Inflammatory macrophage treated with lipopolysaccharide for 1 hour (primary cell): ENCODE measurements around the gene PRR3.

Experiments used
- DNase-seq, 2 donors: peaks; one replicate each; pipeline ENCODE4 v3.0.0-alpha.2; 2020 to 2022

Gene PRR3

DNA sequence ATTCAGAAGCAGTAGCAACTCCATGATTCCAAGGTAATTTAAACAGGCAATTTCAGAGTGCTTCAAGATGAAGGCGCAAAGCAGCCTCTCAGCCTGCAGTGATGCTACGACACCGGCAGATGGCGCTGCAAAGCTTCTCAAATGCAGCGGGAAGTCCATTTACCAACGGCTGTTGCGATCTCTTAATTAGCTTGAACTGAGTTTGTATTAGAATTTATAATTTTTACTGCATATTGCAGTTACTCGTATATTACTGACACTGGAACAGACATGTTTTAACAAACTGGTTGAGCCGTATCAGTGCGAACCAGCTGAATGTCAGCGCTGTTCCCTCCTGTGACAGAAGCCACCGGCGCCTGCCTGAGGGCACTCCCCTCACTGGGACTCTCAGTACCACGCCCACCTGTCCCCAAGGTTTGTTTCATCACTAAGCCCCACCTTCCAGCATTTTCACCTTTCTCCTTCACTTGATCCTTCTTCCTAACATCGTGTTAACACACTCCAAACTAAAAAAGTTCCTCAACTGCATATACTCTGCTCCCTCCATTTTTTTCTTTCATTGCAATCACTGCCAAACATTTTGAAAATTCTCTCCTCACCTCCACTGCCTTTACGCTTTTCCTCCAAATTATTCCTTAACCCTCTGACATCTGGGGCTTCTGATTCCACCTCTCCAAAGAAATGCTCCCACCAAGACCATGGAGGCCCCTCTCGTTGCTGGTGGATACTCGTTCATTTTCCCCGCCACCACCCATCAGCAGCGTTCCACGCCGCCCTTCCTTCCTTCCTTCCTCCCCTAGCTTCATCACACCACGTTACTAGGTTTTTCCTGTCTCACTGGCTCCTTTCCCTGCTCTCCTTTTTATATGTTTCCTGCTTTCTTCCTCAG is 15.3 kb upstream of the PRR3 start:
- peak; percentile 69 to 94 for DNase-seq

DNA sequence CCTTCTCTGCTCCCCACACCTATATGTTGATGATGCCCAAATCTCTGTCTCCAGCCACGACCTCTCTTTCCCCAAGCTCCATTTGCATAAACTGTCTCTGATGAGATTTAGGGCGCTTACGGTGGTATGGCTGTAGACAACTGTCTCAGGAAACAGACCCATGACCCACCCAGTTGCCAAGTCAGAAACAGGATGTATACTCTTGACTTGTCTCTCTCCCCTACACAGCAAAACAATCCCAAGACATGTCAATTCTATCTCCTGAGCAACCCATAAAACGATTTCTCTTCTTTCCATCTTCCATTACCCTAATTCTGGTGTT is 14.7 kb upstream of the PRR3 start:
- DNase-seq, result no peak

DNA sequence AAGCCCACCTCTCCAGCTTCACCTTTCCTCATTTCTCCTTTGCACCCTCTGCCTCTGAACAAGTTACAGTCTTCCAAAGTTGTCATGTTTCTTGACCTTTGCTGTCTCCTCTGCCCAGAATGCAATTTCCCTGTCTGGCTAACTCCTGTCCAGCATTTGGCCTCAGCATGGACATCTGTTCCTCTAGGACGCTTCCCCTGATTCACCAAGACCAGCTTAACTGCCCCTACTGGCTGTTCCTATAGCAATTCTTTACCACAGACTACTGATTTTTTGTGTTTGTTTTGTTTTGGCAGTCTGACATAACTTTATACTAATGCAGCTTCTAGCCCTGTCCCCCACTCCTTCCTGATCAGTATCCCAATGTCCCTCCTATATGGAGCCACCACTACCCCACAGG is 14.2 kb upstream of the PRR3 start:
- no peak for DNase-seq

DNA sequence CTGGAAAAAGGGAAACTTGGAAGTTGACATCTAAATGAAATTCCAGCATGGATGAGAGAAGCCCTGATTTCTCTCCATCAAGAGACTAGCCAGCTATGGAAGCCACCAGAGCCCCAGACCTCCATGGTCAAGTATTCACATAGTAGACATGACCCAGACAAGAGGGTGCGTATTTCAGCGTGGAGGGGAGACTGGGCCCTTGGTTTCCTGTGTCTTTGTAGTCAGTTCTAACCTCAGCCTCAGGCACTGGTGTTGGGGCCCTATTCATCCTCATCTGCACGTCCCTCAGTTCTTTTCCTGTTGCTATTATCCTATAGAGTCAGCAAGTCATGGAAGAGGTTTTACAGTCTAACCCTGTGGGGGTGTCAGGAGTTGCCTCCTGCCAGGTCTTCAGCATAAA is 13.3 kb upstream of the PRR3 start:
- DNase-seq, result no peak

DNA sequence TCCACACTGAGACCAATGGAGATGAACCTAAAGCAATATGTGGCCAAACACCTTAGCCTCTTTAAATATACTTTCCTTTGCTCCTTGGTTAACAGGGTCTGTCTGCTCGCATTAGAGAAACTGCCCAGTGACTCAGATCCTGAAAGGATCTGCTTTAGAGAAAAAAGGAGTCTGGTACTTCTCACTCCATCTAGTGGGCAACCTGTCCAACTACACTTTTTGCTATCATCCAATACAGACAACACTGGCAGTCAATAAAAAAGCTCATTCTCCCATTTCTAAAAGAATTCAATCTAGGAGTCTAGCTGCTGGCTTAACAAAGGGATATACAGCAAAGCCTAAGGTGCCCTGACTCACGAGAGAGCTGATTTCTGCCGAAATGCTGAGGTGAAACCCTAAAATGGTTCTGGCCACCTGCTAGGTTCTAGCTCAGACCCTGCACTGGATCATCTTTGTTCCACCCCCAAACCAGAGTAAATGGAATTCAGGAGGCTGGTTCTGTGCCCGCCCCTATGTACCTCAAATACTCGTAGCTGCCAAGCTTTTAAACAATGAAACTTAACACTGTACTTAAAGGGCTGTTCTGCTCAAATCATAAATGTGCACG is 12.3 kb upstream of the PRR3 start:
- DNase-seq, result peak; percentile 54 to 73

DNA sequence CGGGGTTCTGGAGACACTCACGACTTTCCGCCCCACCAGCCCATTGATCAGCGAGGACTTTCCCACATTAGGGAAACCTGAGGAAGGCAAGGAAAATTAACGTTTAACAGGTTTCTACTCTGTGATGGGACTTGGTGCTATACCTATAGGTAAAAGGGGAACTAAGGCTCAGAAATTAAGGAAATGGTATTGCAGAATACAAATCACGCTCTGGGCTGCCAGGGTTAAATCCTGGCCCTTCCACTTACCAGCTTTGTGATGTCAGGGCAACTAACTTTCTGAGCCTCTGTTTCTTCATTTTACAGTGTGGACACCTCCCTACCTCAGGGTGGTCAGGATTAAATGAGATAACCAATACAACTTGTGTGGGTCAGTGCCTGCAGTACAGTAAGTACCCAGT is 9.6 kb upstream of the PRR3 start:
- no peak for DNase-seq

DNA sequence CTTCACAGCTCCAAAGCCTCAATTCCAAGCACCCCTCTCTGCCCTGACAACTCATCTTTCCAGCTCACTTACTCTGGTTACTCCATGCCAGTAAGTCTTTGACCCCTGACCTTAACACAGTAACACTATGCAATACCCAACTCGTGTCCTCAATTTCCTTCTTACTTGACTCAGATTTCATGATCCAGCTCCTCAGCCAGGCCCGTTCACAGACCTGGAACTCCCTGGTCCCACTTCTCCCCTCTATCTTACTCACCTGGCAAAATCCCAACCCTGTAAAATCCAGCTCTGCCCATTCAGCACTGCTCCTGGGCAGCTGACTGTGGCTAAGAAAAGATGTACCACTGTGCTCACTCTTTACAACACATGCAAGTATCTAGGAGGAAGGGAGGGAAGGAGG is 8.7 kb upstream of the PRR3 start:
- no peak for DNase-seq

DNA sequence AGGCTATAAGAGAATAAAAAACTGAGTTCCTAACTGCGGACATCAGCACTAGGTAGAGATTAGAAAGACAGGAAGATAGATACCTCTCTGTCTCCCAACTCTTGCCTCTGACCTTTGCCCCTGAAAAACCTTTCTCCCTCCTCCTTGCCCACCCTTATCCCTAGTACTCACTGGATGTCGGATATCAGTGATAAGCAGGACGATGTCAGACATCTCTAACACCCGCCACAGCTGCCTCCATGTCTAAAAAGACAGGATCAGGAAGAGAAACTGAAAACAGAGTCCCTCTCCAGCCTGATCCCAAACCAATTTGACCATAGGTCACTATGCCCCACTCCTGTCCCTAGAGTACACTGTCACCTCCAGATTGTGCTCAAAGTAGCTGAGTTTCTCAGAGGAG is 2.7 kb upstream of the PRR3 start:
- no peak for DNase-seq

DNA sequence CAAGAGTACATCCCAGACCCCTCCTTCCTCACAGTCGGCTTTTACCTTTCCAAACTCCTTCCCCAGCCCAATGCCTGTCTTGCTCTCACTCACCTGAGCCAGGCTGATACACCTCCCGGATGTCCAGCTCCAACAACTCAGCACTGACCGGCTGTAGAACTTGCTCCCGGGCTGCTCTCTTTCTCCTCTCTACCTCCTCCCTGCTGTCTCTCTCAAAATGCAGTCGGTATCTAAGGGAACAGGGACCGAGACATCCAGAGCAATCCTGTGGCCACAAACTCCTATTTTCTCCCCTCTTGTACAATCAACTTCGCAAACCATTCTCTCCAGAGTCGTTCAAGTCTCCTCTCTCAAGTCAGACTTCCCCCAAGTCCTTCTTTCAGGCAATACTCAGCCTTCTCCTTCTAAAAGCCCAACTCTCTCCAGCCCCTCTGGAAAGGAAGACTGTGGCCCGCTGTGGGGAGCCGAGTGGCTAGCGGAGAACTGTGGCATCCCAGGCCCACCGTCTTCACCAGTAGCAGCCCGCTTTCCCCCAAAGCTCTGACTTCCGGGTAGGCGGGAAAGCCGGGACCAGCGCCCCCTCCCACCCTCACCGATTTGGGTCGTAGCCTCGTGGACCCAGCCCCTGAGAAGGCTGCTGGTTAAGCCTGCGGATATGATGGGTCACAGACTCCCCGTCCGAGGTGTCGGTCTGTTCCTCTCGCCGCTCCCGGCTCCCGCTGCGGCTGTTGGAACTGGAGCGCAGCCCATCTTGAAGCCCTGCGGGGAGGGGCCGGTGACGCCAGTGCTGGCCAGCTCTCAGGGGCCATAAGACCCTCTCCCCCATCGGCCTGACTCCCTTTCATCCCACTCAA is 1.9 kb upstream of the PRR3 start:
- DNase-seq, result no peak

DNA sequence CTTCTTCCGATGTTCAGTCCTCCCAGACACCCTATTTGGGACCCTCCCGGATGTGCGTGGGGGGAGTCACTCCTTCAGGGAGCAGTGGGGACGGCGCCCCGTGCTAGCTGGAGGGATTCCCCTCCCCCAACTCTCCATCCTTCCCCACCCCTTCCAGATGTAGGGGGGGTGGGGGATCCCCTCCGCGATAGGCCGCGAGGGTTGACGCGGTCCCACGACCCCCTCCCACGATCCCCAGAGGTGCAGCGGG is 1.4 kb upstream of the PRR3 start:
- DNase-seq, result no peak

DNA sequence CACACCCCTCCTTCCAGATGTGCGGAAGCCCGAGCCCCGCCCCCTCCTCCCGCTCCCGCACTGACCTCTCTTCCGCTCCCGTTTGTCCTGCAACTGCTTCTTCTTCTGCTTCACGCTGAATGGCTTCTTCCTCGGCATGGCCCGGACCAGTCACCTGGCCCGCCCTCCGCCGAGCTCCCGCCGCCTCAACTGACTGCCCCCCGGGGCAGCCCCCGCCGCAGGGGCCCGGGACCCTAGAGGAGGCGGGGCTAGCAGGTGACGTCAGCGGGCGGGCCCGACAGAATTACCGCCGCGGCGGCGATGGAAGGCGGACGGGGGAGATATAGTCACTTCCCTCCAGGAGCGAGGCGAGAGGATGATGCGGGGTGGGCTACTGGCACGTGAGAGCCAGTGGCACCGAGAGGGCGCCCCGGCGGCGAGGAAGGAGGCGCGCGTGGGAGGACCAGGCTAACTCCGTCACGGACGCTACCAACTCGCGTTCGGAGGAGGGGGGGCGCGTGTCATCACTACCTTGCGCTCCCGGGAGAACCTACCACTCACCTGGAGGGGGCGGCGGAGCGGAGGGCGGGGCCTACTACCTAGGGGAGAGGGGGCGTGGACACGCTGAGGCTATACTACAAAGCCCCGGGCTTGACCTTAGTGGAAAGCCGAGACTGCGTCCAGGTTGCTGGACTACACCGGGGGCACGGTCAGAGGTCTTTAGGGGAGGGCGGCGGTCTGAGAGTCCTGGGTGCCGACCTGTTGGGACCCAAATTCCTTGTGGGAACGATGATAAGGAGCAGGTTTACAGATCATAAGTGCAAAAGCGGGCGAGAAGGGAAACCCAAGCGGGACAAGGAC is 809 bp upstream of the PRR3 start, which contains the start of gene GNL1:
Gene GNL1, minus strand, starts transcription at position 424 of the 840 bp plus-strand sequence. Its CDS starts 286 bp downstream, at position 138.
- DNase-seq, result peak; percentile 77 to 94

DNA sequence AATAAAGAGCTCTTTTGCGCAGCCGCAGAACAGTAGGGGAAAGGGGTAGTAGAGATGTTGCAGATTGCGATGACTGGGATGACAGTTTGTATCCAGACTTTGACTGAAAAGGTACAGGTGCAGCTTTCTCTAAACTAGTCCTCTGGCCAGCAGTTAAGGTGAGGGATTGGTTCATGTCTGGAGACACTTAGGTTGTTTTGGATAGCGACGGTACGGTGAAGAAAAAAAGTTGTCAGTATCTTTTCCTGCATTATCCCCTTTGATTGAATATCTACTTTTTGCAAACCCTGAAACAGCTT is 537 bp downstream of the PRR3 start:
- peak in 1 of 2 donors; percentile 60 for DNase-seq

DNA sequence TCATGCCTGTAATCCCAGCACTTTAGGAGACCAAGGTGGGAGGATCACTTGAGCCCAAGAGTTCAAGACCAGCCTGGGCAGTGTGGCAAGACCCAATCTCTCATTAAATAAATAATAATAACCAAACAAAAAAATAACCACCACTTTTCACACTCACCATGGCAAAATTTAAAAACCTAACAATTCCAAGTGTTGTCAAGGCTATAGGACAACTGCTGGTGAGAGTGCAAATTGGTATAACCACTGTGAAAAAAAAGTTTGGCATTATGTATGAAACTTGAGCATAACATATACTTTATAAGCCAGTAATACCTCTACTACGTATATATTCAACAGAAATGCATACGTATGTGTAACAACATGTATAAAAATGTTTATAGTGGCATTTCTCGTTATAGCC is 3.8 kb downstream of the PRR3 start:
- no peak for DNase-seq

DNA sequence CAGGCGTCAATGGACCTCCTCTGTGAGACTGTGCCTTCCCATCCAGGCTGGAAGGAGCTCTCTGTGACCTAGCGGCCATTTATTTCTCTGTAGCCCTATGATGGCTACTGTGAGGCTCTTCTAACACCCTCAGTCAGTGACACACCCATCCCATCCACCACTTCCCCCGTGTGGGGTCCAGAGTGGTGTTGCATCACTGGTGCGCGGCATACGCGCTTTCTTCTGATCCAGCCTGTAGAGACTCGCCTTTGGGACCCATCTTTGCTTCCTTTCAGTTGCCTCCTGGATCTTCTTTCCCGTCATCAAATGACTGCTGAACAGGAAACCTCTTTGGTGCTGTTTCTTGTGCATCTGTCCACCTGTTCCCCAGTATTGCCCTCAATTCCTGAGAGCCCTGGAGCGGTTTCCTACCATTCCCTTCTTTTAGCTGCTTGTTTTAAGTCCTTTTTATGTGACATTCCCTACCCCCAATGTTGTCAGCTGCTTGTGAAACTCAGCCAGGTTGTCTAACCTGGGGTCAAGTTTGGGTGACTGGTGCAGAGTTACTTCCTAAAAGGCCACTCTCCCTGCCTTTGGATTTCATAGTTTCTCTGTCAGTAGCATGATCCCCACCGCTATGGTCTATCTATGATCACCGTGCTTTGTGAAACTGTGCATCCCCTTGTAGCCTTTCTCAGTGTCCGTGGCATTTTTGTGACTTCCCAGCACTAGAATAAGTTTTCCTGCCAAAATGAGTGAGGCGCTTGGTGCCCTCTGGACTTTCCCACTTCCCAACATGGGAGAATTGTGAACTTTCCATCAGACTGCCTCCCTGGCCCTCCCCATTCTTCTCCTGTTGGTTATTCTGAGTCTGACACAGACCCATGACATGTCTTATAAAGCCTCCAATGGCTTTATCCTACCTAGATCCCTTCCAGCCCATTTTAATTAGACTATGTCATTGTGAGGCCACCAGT is 5.7 kb downstream of the PRR3 start:
- no peak for DNase-seq

DNA sequence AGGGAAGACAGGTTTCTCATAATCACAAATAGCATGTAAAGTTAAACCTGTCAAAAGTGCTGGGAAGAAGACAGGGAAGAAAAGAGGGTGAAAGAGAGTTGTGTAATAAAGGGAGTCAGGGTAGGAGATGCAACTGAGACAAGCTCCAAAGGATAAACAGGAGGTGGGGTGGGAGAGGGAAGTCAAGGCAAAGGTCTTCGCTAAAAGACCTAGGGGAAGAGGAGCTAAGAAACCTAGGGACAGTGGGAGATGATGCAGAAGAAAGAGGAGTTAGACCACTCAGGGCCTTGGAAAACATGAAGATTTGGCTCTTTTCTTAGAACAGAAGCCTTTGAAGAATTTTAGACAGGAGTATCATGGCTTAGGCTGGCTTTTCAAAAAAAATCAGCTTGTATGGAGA is 7.0 kb downstream of the PRR3 start:
- no peak for DNase-seq

DNA sequence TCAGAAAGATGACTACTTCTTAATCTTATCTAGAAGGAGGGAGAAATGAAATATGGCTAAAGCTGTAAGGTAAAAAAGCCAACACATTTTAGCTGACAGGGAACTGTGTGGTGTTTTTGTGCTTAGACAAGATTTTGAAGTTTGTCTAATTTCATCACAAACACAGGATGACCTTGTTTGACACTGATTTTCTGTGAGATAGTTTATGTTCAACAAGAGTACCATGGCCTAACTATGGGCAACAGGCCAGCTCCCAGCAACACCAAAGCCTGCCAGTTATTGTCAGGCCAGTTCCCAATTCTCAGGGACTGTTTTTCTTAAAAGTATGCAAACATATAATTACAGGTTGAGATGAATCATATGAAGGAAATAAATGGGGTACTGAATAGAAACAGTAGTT is 8.7 kb downstream of the PRR3 start:
- DNase-seq, result no peak

DNA sequence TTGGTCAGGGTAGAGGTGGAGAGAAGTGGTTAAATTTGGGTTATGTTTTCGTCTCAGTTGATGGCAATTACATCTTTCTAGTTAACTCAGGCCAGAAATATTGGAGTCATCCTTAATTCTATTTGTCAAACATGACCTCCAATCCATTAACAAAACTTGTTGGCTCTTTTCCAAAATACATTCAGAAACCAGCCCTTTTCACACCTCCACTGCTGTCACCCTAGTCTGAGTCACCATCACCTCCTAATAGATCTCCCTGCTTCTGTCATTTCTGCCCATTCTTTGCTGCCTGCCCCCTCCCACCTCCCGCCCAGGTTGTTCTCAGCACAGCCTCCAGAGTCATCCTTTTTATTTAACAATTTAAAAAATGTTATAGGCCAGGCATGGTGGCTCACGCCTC is 11.2 kb downstream of the PRR3 start:
- DNase-seq, result no peak

DNA sequence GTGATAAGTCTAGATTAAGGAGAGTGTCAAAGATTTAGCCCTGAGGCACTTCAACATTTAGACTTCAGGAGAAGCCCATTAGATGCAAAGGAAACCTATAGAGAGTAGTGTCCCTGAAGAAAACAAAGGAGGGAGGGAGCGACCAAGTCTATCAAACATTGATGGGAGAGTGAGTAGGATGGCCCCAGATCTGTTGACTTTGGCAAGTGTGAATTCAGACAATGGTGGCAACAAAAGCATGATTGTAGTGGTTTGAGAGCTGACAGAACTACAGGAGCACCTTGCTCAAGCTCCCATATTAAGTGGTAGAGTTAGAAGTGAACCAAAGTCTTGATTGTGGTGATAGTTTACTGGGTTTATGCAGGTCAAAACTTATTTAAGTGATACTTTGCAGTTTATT is 13.2 kb downstream of the PRR3 start:
- no peak for DNase-seq

DNA sequence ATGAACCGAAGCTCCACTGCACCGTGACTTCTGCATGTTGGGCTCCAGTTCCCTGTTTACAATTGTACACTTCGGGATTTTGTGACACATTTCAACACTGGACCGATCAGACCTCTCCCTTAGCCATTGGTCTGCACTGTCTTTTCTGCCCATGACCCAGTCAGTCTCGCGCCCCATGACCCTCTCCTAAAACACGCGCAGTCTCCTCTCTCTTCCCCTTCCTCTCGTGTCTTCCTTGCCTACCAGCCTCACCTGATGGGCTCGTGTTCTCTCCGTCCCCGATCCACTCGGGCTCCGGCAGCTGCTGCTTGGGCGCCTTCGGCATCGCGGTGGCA is 13.6 kb downstream of the PRR3 start:
- DNase-seq, result peak; percentile 34 to 54

DNA sequence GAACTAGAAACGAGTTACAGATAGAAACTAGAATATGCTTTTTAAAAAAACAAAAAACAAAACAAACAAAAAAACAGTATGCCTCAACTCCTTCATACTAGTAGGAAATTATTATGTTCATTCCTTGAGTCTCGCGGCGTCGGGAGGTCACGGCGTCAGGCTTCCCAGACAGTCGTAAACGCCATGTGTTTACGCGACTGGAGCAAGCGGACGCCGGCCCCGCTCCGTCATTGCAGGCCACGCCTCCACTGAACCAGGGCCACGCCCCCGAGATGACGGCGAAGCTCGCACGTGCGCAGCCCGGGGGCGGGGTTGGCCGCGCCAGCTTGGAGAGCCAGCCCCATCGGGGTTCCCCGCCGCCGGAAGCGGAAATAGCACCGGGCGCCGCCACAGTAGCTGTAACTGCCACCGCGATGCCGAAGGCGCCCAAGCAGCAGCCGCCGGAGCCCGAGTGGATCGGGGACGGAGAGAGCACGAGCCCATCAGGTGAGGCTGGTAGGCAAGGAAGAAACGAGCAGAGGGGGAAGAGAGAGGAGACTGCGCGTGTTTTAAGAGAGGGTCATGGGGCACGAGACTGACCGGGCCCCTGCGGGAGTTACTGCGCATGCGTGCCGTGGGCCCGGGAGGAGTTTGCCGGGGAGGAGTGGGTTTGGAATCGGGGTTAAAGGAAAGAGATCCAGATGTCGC is 14.1 kb downstream of the PRR3 start, which contains the start of gene ABCF1:
Gene ABCF1, plus strand, starts transcription at position 368 of the 687 bp plus-strand sequence. Its CDS starts 46 bp downstream, at position 414.
- DNase-seq, result peak; percentile 95 to 100

DNA sequence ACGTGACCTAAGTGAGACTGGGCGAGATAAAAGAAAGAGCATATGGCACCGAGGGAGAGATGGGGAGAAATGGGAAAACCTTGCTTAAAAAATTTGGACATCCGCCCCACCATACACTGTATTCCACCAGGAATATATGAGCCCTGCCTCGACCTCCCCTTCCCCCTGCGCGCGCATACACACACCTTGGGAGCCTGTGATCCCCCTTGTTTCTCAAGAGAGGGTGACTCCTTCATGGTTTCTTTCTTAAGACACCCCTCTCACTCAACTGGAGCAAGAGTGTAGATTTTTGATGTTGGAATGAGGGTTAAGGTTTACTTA is 14.6 kb downstream of the PRR3 start:
- DNase-seq, result no peak

DNA sequence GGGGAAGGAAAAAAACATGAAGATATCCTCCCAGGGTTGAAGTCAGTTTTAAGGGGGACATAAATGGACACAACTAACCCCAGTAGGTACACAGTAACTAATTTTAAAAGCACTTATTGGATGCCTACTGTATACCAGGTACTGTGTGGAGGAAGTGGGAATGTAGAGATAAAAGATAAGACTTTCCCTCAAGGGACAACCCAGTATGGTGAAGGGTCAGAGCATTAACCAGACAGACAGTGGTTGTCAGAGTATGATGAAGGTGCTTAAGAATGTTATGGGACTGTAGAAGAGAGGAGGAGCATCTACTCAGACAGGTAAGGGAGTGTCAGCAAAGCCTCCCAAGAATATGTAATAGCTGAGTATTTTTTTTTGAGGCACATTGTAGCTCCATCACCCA is 15.1 kb downstream of the PRR3 start:
- DNase-seq, result no peak
